H9 (cell line): ENCODE measurements around the gene GGA2. TPM values are rescaled to one million over a fixed set of nuclear protein-coding genes. Genes with fewer than 3 reads are reported as not detected.

Experiments
- DNase-seq: peaks from one replicate; pipeline ENCODE4 v3.0.0-alpha.2; 2017
- H2AFZ ChIP-seq: one replicate; pipeline ENCODE4 v1.6.1; 2013; ENCODE audit warnings: mild to moderate bottlenecking, low read length, control low read depth, moderate library complexity
- H2AK5ac ChIP-seq: 2 replicates; pipeline ENCODE4 v1.6.1; 2013; ENCODE audit warnings: low read length, control low read depth, mixed read lengths; ENCODE audit not compliant: insufficient read length
- H2BK120ac ChIP-seq: one replicate; pipeline ENCODE4 v1.6.1; 2013; ENCODE audit warnings: low read depth, mild to moderate bottlenecking, low read length, control low read depth, inconsistent platforms; ENCODE audit not compliant: poor library complexity, severe bottlenecking
- H2BK12ac ChIP-seq: 2 replicates; pipeline ENCODE4 v1.6.1; 2013; ENCODE audit warnings: low read length, control low read depth, mixed read lengths, low read depth; ENCODE audit not compliant: insufficient read length
- H2BK15ac ChIP-seq: 2 replicates; pipeline ENCODE4 v1.6.1; 2013; ENCODE audit warnings: low read depth, low read length, control low read depth
- H2BK20ac ChIP-seq: one replicate; pipeline ENCODE4 v1.6.1; 2013; ENCODE audit warnings: low read depth, mild to moderate bottlenecking, low read length, control low read depth, inconsistent platforms; ENCODE audit not compliant: poor library complexity, severe bottlenecking
- H2BK5ac ChIP-seq: 2 replicates; pipeline ENCODE4 v1.6.1; 2013; ENCODE audit warnings: low read length, control low read depth, mixed read lengths; ENCODE audit not compliant: insufficient read length
- H3K14ac ChIP-seq: 2 replicates; pipeline ENCODE4 v1.6.1; 2013; ENCODE audit warnings: low read length, control low read depth; ENCODE audit not compliant: insufficient read depth
- H3K18ac ChIP-seq: 2 replicates; pipeline ENCODE4 v1.6.1; 2013; ENCODE audit warnings: low read depth, mild to moderate bottlenecking, mixed read lengths, low read length, control low read depth; ENCODE audit not compliant: insufficient read length
- H3K23ac ChIP-seq: 2 replicates; pipeline ENCODE4 v1.6.1; 2013; ENCODE audit warnings: low read length, control low read depth, mixed read lengths, low read depth; ENCODE audit not compliant: insufficient read length
- H3K23me2 ChIP-seq: 2 replicates; pipeline ENCODE4 v1.6.1; 2013; ENCODE audit warnings: low read depth, mild to moderate bottlenecking, mixed read lengths, low read length, control low read depth; ENCODE audit not compliant: insufficient read length, poor library complexity, severe bottlenecking
- H3K27ac ChIP-seq: 2 replicates; pipeline ENCODE4 v1.5.1; 2013; ENCODE audit warnings: low read length, control low read depth, mixed read lengths, low read depth; ENCODE audit not compliant: insufficient read length
- H3K27me3 ChIP-seq: 2 replicates; pipeline ENCODE4 v1.6.1; 2013; ENCODE audit warnings: low read length, control low read depth, inconsistent platforms; ENCODE audit not compliant: insufficient read depth
- H3K4ac ChIP-seq: 2 replicates; pipeline ENCODE4 v1.6.1; 2013; ENCODE audit warnings: low read depth, mild to moderate bottlenecking, control low read depth, inconsistent platforms, low read length, moderate library complexity
- H3K4me1 ChIP-seq: 2 replicates; pipeline ENCODE4 v1.6.1; 2013; ENCODE audit warnings: low read length, control low read depth, inconsistent platforms; ENCODE audit not compliant: insufficient read depth
- H3K4me2 ChIP-seq: 2 replicates; pipeline ENCODE4 v1.6.1; 2013; ENCODE audit warnings: low read length, control low read depth, mixed read lengths; ENCODE audit not compliant: insufficient read length, insufficient read depth
- H3K56ac ChIP-seq: 2 replicates; pipeline ENCODE4 v1.6.1; 2013; ENCODE audit warnings: low read depth, mild to moderate bottlenecking, mixed read lengths, low read length, control low read depth; ENCODE audit not compliant: insufficient read length
- H3K79me1 ChIP-seq: 2 replicates; pipeline ENCODE4 v1.6.1; 2013; ENCODE audit warnings: low read depth, mild to moderate bottlenecking, moderate library complexity, low read length, control low read depth, inconsistent platforms; ENCODE audit not compliant: insufficient read depth, poor library complexity, severe bottlenecking
- H3K79me2 ChIP-seq: 2 replicates; pipeline ENCODE4 v1.6.1; 2013; ENCODE audit warnings: low read length, control low read depth, inconsistent platforms; ENCODE audit not compliant: insufficient read depth
- H3K9ac ChIP-seq: 2 replicates; pipeline ENCODE4 v1.6.1; 2013; ENCODE audit warnings: low read length, control low read depth, mixed read lengths; ENCODE audit not compliant: insufficient read length; ENCODE audit errors: extremely low read depth
- H3K9me3 ChIP-seq: one replicate; pipeline ENCODE4 v1.6.1; 2013; ENCODE audit warnings: low read depth, low read length, inconsistent platforms; ENCODE audit not compliant: control insufficient read depth
- H3T11ph ChIP-seq: one replicate; pipeline ENCODE4 v1.6.1; 2013; ENCODE audit warnings: mild to moderate bottlenecking, low read length, control low read depth, inconsistent platforms
- H4K20me1 ChIP-seq: one replicate; pipeline ENCODE4 v1.6.1; 2013; ENCODE audit not compliant: control insufficient read depth, insufficient read length, insufficient read depth
- H4K5ac ChIP-seq: 2 replicates; pipeline ENCODE4 v1.6.1; 2013; ENCODE audit warnings: low read depth, mild to moderate bottlenecking, mixed read lengths, low read length, control low read depth; ENCODE audit not compliant: insufficient read length
- H4K8ac ChIP-seq: replicated peaks from 2 replicates; pipeline ENCODE4 v1.6.1; 2013; ENCODE audit warnings: low read length, control low read depth, mixed read lengths, low read depth; ENCODE audit not compliant: insufficient read length
- H4K91ac ChIP-seq: 2 replicates; pipeline ENCODE4 v1.6.1; 2013; ENCODE audit warnings: low read depth, mild to moderate bottlenecking, moderate library complexity, mixed read lengths, low read length, control low read depth; ENCODE audit not compliant: insufficient read length
- H3K27ac Mint-ChIP-seq, 3 experiments: 2 replicates in 2 of 3; 3 replicates in 1 of 3; pipeline ENCODE4 v1.8.0; 2020 to 2021; ENCODE audit warnings: mixed read lengths in 3 of 3, mild to moderate bottlenecking in 1 of 3, moderate library complexity in 1 of 3
- H3K27me3 Mint-ChIP-seq: 2 replicates; pipeline ENCODE4 v1.8.0; 2021; ENCODE audit warnings: low read depth, mild to moderate bottlenecking, moderate library complexity, mixed read lengths
- H3K36me3 Mint-ChIP-seq, 3 experiments: 2 replicates in 2 of 3; 3 replicates in 1 of 3; pipeline ENCODE4 v1.8.0; 2020 to 2021; ENCODE audit warnings: low read depth in 3 of 3, mixed read lengths in 3 of 3; ENCODE audit not compliant: insufficient read depth in 1 of 3
- H3K4me1 Mint-ChIP-seq, 2 experiments: 2 replicates each; pipeline ENCODE4 v1.8.0; 2020; ENCODE audit warnings: mixed read lengths in 2 of 2
- H3K4me3 Mint-ChIP-seq, 2 experiments: 2 replicates in 1 of 2; 3 replicates in 1 of 2; pipeline ENCODE4 v1.8.0; 2020 to 2021; ENCODE audit warnings: mild to moderate bottlenecking in 2 of 2, mixed read lengths in 2 of 2, moderate library complexity in 1 of 2
- H3K9me3 Mint-ChIP-seq, 2 experiments: 2 replicates in 1 of 2; 3 replicates in 1 of 2; pipeline ENCODE4 v1.8.0; 2020; ENCODE audit warnings: mild to moderate bottlenecking in 2 of 2, mixed read lengths in 2 of 2, moderate library complexity in 1 of 2
- WGBS: extraction: QIAGEN DNeasy Blood & Tissue Kit; methylation state at CpG from one replicate; pipeline ENCODE4 v1.1.7; 2013; ENCODE audit warnings: missing lambda C conversion rate, low lambda C conversion rate, mixed read lengths; ENCODE audit not compliant: insufficient read length; ENCODE audit errors: extremely low coverage; 5-methylcytosine and 5-hydroxymethylcytosine counted together
- total RNA-seq: library from RNA; stranded (reverse); gene quantifications from 2 replicates; pipeline ENCODE4 v1.2.1, GENCODE V29; 2021
- TF ChIP-seq, protein P1 (sequence below): fragments of 200-600 bp; sonication (generic); conservative IDR thresholded peaks from 3 replicates; pipeline ENCODE4 v1.8.0; 2021; ENCODE audit warnings: antibody characterized with exemption, mild to moderate bottlenecking

The GGA2 gene
- total RNA-seq, 1 experiment from 2014 or later, result 143 TPM

GRCh38 chr16:23530062-23530461, 19.8 kb upstream of the GGA2 start:
- no peaks in the 10 kb centered on the region for H3K27me3 ChIP-seq
- no peaks in the 10 kb centered on the region for H3K9me3 ChIP-seq
- Mint-ChIP-seq H3K36me3 (peaks cover 33 to 82% (median 73%) of the 10 kb centered on the region in 3 experiments; a peak in 6 of 7 replicates), H3K4me1 (no peaks in the 10 kb centered on the region), H3K27ac (no peak overlapping the region), H3K27me3 (no peaks in the 10 kb centered on the region), H3K9me3 (no peaks in the 10 kb centered on the region), H3K4me3 (no peak overlapping the region)
- no peaks in the 10 kb centered on the region for H3K4me1 ChIP-seq
- no peak overlapping the region for H3K4me2 ChIP-seq
- H4K5ac ChIP-seq, result no peak overlapping the region
- H4K91ac ChIP-seq, result no peak overlapping the region
- H3K23ac ChIP-seq, result no peak overlapping the region
- no peak overlapping the region for H3K27ac ChIP-seq
- no peak overlapping the region for H3K14ac ChIP-seq
- H2AFZ ChIP-seq, result no peak overlapping the region
- H3K9ac ChIP-seq, result no peak overlapping the region
- H3K79me1 ChIP-seq, result no peaks in the 10 kb centered on the region
- H4K8ac ChIP-seq, result no peak overlapping the region
- H2BK15ac ChIP-seq, result no peak overlapping the region
- H2BK5ac ChIP-seq, result no peak overlapping the region
- no peaks in the 10 kb centered on the region for H3K79me2 ChIP-seq
- no peak overlapping the region for H3T11ph ChIP-seq
- H2BK120ac ChIP-seq, result no peak overlapping the region
- H4K20me1 ChIP-seq, result no peaks in the 10 kb centered on the region
- no peak overlapping the region for H3K4ac ChIP-seq
- no peak for DNase-seq
- no peak overlapping the region for H3K18ac ChIP-seq
- H2BK12ac ChIP-seq, result no peak overlapping the region
- H2BK20ac ChIP-seq, result no peak overlapping the region
- no peaks in the 10 kb centered on the region for H3K23me2 ChIP-seq
- TF ChIP-seq, protein P1, sequence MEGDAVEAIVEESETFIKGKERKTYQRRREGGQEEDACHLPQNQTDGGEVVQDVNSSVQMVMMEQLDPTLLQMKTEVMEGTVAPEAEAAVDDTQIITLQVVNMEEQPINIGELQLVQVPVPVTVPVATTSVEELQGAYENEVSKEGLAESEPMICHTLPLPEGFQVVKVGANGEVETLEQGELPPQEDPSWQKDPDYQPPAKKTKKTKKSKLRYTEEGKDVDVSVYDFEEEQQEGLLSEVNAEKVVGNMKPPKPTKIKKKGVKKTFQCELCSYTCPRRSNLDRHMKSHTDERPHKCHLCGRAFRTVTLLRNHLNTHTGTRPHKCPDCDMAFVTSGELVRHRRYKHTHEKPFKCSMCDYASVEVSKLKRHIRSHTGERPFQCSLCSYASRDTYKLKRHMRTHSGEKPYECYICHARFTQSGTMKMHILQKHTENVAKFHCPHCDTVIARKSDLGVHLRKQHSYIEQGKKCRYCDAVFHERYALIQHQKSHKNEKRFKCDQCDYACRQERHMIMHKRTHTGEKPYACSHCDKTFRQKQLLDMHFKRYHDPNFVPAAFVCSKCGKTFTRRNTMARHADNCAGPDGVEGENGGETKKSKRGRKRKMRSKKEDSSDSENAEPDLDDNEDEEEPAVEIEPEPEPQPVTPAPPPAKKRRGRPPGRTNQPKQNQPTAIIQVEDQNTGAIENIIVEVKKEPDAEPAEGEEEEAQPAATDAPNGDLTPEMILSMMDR, result no peak
- no peak overlapping the region for H3K56ac ChIP-seq
- H2AK5ac ChIP-seq, result no peak overlapping the region
- WGBS, result no CpG with 5 or more reads among the region's 5 CpGs
